GM21619 (cell line): Measurements from ENCODE around the gene DPY30.

Source experiments
- ATAC-seq: cut with Tn5 transposase; IDR thresholded peaks from one replicate; pipeline ENCODE4 v1.9.1; 2021; ENCODE audit not compliant: unreplicated experiment

DPY30 gene

GRCh38 chr2:32010280-32010669 lies 29.3 kb downstream of the DPY30 start:
- peak; percentile 50 for ATAC-seq

GRCh38 chr2:32009516-32010256 lies 29.9 kb downstream of the DPY30 start:
- peak; percentile 16 for ATAC-seq

GRCh38 chr2:32008805-32009515 lies 30.6 kb downstream of the DPY30 start:
- no peak for ATAC-seq

GRCh38 chr2:32007121-32007391 lies 32.5 kb downstream of the DPY30 start:
- ATAC-seq: no peak

GRCh38 chr2:32005371-32005976 lies 34.1 kb downstream of the DPY30 start:
- ATAC-seq: no peak

GRCh38 chr2:32003791-32004190 lies 35.8 kb downstream of the DPY30 start:
- no peak for ATAC-seq

- no peak for ATAC-seq
Measured at GRCh38 chr2:32002406-32002805, 37.2 kb downstream of the DPY30 start.

GRCh38 chr2:31999438-31999837 lies 40.2 kb downstream of the DPY30 start:
- ATAC-seq: no peak

- no peak for ATAC-seq
Measured at GRCh38 chr2:31998731-31999383, 40.7 kb downstream of the DPY30 start.

GRCh38 chr2:31997653-31998052 lies 42.0 kb downstream of the DPY30 start:
- ATAC-seq: no peak

- no peak for ATAC-seq
Measured at GRCh38 chr2:31996571-31997150, 42.9 kb downstream of the DPY30 start.

- no peak for ATAC-seq
Measured at GRCh38 chr2:31992934-31993333, 46.7 kb downstream of the DPY30 start.

- no peak for ATAC-seq
Measured at GRCh38 chr2:31992025-31992579, 47.5 kb downstream of the DPY30 start.

GRCh38 chr2:31989946-31990345 lies 49.7 kb downstream of the DPY30 start:
- ATAC-seq: no peak

- no peak for ATAC-seq
Measured at GRCh38 chr2:31987454-31988220, 52.0 kb downstream of the DPY30 start.

GRCh38 chr2:31986906-31987305 lies 52.7 kb downstream of the DPY30 start:
- ATAC-seq: no peak

- ATAC-seq: no peak
Measured at GRCh38 chr2:31983762-31984467, 55.7 kb downstream of the DPY30 start.

- ATAC-seq: peak; percentile 99
Measured at GRCh38 chr2:31980674-31981356, 58.8 kb downstream of the DPY30 start.

GRCh38 chr2:31979956-31980355 lies 59.6 kb downstream of the DPY30 start:
- ATAC-seq: no peak
